NCI-H2196 (cell line): ENCODE results near the gene FOSL2.

ENCODE experiments used
- DNase-seq: peaks from one replicate; lab custom pipeline; 2025; ENCODE audit not compliant: unreplicated experiment; lab: John Stamatoyannopoulos, UW

FOSL2 gene

DNA sequence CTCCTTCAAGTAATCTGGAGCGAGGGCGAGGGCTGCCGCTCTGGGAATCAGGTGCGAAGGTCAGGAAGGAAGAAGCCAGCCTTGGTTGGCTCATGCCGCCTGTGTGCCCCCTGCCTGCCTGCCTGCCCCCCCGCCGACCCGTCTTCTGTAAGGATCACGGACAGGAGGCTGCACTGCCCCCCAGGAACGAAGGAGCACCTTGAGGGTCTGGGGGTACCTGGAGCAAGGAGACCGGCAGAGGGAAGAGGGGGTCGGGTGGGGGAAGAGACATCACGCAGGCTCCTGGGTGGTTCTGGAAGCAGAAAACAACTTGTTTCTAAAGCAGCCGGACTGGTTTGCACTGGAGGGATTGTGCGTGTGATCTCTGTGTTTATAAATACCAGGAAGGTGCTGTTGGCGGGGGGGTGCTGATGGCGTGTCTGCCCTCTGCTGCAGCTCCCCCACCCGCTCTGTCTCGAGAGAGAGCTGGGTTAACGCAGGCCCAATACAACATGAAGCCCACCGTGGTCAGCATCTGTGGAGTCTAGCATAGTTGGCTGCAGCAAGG, 1.7 kb downstream of the FOSL2 start:
- DNase-seq = no peak

DNA sequence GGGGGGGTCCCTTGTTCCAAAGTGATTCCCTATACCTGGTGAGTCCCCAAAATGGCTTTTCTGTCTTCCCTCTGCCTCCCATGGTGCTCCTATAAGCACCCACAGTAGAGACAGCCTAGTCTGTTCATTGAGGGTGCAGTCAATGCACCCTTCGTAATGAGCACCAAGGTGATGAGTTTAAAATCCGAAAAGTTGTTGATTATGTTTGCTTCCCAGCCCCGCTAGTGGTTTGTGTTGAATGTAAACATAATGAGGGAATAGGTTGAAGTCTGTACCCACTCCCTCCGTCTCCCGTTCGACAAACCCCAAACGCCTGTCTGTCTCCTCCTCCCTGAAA, 2.3 kb downstream of the FOSL2 start:
- no peak for DNase-seq

DNA sequence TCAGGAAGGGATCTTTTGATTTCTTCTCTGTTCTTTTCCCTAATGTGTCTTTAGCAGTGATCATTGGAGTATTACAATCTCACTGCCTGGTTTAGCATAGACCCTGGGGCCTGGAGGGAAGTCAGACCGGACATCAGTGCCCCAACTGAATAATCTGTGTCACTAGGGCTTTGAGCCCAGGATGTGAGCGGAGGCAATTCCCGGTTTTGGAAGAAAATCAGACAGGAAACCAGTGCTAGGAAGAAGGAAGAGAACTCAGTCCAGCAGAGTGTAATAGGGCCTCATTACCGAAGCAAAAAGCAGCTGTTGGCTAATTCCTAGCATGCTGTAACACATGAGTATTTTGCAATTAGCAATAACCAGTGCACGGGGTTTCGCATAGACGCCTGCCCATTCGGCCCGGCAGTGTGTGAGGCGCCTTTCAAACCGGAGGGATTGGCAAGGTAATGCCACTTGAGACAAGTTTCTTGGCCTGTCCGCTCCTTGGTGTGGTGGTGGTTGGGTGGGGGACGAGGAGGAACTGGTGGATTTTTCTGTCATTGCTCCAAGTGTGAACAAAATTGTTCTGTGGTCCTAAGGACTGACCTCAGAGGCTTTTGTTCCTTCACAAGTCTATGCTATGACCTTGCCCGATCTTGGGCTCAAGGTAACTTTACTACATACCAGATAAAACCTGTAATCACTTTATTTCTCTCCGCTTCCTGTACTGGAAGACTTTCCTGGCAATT, 2.8 kb downstream of the FOSL2 start:
- no peak for DNase-seq

DNA sequence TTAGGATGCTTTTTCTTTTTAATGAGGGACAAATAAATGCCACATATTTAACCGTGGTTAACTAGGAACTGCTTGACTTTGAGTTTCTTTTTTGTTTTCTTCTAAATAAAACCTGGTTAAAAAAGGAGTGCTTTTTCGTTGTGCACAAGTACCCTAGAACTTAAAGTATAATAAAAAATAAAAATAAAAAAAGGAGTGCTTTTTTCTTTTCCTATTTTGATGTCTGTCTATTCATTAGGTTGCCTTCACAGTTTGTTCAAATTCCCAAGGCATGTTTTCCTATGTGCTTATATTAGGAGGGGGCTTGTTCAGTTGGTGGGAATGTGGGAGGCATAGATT, 4.4 kb downstream of the FOSL2 start:
- DNase-seq = no peak

DNA sequence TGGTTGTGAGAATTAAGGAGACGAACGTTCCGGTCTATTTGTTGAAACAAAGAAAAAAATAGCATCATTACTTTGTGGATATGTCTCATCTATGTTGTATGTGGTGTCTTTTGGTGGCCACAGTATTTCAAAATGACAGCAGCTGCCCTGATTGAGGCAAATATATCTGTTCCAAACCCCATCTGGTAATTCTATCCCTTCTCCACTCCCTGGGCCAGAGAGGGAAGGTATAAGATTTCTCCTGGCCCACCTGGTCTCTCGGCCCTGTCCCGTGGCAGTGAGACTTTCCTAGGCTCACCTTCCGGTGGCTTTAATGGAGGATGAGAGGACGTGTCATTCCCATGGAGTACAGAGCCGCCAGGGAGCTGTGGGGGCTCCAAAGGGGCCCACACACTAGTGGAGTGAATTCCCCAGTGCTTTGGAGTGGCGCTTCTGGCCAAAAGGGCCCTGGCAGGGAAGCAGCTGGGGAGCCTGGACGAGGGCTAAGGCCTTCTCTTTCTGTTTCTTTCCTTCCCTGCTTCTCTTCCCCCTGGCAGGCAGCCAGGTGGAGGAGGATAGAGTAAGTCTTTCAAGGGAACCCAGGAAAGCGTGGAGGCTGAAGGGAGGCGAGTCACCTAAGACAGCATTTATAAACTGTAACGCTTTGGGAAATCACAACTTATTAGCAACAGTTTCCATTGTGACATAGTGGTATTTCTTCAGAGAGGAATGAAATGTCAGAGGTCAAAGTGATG, 5.6 kb downstream of the FOSL2 start:
- DNase-seq = no peak

DNA sequence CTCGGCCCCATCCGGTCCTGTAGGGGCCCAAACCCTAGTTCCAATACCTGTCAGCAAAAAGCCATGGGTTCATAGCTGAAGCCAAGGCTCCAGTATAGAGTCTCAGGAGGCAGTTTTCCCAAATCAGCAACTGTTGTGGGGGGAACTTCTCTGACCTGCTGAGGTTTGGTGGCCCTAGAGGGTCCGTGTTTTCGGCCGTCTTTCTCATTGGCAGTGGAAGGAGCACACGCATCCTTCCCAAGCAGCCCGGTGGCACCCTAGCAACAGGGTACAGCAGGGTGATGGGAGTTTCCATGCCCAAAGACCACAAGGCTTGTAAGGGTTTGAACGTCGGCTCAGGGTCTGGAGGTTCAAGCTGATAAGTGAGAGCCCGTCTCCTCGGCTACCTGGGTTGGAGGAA, 6.6 kb downstream of the FOSL2 start:
- no peak for DNase-seq

DNA sequence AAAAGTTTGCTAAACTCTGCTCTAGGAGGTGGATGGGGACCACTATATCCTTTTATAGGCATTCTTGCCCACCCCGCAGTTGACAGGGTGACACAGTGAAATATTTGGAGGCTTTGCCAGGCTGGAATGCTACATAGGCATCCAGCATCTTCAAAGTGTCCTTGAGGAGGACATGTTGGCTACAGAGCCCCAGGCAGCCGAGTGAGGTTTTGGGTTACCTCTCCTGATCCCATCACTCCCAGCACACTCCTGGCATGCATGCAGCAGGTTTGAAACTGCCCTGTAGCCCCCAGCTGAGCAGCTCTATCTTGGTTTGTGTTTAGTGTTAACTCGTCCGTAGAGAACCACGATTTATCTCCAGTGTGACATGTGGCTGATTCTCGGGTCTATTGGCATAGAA, 7.3 kb downstream of the FOSL2 start:
- no peak for DNase-seq

DNA sequence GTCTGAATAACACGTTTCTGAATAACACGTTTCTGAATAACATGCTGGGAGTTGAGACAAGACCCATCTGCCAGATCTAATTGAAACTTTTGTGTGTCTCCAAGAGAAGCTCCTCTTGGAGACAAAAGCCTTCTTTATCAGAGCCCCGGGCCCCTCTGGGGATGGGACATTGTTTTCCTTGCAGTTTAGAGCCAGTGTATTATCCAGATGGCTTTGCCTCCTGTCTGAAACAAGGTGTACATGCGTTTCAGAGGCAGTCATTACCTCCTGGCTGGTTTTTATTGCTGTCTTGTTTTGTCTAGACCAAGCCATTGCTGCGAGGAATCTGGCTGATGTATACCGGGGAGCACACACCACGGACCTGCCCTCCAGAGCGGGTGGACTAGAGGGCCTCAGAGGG, 7.8 kb downstream of the FOSL2 start:
- DNase-seq = no peak

DNA sequence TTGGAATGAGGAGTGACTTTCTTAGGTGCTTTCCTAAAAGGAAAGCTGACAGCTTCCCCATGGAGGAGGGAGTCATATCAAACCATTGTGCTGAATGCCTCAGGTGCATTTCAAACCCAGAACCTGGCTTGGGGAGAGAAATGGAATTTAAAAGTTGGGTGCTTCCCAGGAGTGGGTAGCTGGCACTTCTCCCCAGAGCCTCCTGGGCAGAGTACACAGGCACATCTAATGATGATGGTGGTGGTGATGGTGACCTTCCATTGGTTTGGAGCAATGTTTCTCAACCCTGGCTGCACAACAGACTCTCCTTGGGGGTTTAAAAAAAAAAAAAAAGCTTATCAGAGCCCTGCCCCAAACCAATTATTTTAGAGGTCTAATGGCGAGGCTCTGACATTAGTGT, 8.3 kb downstream of the FOSL2 start:
- no peak for DNase-seq

DNA sequence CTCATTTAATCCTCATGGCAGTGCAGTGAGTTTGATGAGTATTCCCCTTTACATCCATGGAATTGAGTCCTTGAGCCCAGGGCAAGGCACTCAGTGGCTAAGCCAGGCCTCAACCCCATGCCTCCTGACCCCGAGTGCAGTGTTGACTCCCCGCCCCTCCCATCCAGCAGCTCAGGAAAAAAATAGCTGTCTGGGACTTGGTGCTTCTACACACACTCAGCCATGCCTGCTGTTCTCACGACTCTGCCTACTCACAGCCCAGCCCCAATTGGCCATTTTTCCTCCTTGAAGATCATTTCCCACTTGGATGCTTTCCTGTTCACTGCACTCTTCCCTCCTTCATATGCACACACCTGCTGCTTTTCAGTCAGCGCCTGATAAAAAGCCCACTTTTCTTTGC, 8.8 kb downstream of the FOSL2 start:
- DNase-seq = no peak

DNA sequence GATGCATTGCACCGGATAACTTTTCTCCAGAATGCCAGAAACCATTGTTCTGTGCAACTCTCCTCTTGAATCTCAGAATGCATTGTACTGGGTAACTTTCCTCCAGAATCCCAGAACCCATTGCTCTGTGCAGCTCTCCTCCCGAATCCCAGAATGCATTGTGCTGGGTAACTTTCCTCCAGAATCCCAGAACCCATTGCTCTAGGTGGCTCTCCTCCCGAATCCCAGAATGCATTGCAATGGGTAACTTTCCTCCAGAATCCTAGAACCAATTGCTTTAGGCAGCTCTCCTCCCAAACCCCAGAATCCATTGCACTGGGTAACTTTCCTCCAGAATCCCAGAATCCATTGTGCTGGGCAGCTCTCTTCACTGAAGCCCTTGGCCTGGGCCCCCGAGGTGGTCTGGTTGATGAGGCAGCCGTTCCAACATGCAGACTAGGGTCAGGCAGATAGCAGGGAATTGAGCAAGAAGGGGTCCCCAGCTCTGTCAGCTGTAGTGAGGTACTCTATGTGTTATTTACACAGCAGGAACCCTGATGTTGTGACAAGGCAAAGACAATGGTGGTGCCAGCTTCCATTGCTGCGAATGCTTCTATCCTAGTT, 9.4 kb downstream of the FOSL2 start:
- no peak for DNase-seq

DNA sequence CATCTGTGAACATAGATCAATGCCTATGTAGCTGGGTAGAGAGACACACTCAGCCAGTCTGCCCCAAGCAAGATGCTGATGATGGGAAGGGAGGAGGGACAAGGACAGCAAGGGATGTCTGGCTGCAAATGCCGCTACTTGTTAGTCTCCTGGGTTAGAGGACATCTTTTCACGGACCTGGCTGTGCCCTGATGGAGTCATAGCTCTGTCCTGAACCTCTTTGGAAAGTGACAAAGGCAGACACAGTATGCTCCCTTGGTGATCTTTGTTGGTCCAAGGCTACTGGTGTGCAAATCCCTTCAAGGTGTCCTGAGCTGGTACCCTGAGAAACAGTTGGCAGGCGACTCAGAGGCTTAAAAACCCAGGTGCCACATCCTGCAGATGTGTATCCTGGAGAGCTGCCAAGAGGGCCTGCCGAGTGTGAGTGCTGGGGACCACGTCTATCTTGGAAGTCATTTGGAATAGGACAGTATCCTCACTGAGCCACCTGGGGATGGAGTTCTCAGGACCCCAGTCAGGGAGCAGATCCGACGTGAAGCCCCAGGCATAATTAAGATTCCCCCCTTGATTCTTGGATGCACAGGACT, 10.8 kb downstream of the FOSL2 start:
- DNase-seq = no peak

DNA sequence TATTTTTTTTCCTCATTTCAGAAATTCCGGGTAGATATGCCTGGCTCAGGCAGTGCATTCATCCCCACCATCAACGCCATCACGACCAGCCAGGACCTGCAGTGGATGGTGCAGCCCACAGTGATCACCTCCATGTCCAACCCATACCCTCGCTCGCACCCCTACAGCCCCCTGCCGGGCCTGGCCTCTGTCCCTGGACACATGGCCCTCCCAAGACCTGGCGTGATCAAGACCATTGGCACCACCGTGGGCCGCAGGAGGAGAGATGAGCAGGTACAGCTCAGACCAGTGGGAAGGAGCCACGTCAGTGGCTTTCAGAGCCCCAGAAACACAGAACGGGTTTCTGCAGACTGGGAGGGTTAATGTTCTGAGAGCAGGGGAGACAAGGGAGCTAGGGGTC, 11.4 kb downstream of the FOSL2 start:
- DNase-seq = no peak

DNA sequence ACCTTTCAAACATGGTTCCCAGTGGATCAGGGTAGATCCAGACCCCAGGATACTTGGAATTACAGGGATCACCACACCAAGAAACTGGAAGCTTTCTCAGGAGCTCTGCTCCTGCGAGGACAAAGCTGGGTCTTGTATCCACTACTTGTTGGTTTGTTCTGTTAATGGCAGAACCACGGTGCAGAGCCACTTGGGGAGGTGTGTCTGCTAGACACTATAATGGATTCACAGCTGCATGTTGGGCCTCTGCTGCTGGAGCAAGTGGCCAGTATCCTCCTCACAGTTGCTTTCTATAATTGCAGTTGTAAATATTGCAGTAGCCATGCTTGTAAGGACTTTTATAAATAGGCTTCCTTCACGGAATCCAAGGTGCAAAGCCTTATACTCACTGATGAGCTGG, 12.9 kb downstream of the FOSL2 start:
- DNase-seq = no peak

DNA sequence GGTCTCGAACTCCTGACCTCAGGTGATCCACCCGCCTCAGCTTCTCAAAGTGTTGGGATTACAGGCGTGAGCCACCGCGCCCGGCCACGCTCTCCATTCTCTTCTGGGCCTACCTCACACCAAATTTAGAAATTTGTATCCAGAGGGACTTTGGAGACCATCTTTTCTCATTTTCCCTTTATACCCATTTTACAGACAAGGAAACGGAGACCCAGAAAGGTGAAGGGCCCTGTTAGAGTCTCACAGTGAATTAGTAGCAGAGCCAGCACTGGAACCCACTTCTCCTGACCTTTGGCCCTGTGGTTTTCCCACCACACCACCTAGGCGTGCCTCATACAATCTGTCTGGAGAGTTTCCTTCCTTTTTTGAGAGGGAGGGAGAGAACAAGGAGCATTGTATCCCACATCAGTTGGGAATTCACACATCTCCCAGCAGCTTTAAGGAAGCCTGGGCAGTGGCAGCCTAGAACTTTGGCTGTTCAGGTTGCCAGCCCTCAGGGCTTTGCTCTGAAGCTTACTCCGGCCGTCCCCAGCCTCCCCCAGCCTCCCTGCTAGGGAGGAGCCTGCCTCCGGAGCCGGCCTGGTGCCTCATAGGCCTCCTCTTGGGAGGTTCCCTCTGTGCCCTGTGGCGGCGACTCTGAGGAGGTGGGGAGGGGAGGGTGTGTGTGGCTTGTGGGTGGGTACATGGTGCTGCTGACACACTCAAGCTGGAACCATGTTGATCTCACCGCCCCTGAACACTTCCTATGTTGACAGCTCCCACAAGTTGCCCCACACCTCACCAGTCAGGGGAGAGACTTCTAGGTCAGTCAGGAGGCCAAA, 13.8 kb downstream of the FOSL2 start:
- DNase-seq = no peak

DNA sequence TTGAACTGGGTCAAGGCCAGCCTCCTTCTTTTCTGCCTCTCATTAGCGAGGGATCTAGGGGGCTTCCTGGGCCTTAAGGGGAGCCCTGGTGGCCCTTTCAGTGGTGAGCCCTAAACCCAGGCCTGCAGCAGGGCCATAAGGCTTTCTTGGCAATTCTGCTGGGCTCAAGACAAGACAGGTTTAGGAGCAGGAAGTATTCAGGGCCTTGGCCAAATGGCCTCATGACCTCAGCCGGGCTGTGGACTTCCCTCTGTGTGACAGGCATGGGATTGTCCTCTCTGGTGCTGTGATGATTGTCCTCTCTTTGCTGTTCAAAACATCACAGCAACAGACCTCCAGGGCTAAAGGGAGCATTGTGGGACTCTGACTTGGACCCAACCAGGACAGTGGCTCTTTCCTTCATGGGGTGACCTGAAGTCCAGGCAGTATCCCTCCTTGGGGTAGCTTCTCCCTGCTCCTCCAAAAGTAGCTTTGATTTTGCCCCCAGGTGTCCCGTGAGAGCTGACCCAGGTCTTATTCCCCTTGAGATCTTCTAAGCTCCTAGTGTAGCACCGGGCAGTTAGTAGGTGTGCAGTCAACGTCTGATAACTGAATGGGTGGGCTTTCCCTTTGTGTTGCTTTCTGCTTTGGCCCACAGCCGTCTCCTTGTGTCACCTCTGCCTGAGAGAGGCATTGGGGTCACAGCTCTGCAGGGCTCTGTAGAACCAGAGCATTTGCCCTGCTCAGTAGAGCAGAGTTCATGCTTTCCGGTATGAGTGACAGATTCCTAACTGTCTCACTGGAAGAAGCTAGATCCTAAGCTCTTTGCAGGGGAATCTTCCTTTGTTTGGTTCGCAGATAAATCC, 14.7 kb downstream of the FOSL2 start:
- no peak for DNase-seq

DNA sequence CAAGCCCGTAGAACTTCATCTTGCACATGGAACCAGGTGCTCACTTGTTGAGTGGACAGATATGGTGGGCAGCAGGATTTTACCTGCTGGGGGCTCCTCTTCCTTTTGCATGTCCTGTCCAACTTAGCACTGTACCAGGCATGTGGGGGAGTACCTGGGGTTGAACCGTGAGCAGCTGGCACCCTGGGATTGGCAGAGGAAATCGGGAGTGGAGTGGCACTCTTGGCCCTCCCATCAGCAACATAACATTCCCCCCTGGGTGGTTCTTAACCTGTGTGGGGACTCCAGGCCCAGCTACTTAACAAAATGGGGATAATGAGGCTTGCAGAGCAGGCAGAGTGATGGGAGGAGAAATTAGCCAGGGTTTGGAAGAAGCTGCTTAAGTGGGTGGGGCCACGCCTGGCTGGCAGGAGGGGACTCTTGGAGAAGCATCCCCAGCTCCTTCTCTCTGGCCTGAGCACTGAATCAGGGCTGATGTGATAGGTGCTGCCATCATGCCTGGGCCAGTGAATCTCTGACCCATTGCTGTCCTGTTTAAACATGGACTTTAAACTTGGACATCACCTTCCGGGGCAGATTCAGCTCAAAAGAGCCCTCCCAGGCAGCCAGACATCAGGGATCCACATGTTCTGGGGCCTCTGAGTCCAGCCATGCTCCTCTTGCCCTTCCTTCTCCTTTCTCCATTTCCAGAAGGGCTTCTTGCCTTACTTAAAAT, 15.5 kb downstream of the FOSL2 start:
- no peak for DNase-seq

DNA sequence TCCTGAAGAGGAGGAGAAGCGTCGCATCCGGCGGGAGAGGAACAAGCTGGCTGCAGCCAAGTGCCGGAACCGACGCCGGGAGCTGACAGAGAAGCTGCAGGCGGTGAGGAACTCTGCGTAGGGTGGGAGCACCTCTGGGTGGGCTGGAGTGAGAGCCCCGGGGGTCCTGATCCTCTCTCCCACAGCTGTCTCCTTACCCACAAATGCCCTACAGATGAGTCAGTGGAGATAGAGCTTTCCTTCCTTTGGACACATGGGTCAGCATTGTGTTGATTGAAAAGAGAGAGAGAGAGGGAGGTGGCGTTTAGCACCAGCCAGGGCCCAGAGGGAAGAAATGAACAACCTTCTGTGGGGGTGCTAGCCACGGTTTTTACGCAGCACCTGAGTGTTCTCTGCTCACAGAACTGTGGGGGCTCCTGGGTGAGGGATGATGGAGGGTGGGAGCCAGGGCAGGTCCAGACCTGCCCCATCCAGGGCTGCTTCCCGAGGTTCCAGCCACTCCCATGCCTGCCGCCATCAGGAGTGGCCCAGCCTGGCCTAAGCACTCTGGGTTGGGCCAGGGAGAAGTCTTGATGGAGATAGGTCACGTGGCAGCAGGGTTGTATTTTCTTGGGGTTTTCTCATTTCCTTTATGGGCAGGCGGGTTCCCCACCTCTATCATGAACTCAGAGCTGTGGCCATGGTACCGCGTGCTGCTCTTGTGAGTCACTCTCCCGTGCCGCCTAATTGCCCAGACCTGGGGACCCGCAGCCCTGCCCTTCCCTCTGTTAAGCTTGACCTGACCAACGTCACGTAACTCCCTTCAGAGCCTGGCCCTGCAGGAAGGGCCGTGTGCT, 16.3 kb downstream of the FOSL2 start:
- DNase-seq = no peak
